ENCODE results near the gene RERE.

- no peak for TF ChIP-seq CTCF (IDR thresholded peaks at IDR 0.05)
- TF ChIP-seq POLR2AphosphoS5 (IDR thresholded peaks at IDR 0.05) = peak; percentile 8 to 56 (median 45)
These were observed 320.1 kb downstream of the RERE start for GRCh38 chr1:8497210-8497819.
